A673 (cell line): ENCODE measurements around the gene FYCO1.

Experiments used
- EZH2 ChIP-seq: fragments of 200-600 bp; sonication (generic); IDR thresholded peaks from 2 replicates; pipeline ENCODE4 v1.6.1; 2017; ENCODE audit warnings: borderline replicate concordance, low read depth, mild to moderate bottlenecking, mixed read lengths, antibody characterized with exemption, low read length; ENCODE audit not compliant: poor library complexity, severe bottlenecking
- TF ChIP-seq, protein P1 (sequence below): fragments of 300-800, 200-600 bp; sonication (generic); conservative IDR thresholded peaks from 2 replicates; pipeline ENCODE4 v1.5.1; 2017; ENCODE audit warnings: low read depth, mild to moderate bottlenecking, antibody characterized with exemption, low read length, moderate library complexity, mixed read lengths

DNA sequence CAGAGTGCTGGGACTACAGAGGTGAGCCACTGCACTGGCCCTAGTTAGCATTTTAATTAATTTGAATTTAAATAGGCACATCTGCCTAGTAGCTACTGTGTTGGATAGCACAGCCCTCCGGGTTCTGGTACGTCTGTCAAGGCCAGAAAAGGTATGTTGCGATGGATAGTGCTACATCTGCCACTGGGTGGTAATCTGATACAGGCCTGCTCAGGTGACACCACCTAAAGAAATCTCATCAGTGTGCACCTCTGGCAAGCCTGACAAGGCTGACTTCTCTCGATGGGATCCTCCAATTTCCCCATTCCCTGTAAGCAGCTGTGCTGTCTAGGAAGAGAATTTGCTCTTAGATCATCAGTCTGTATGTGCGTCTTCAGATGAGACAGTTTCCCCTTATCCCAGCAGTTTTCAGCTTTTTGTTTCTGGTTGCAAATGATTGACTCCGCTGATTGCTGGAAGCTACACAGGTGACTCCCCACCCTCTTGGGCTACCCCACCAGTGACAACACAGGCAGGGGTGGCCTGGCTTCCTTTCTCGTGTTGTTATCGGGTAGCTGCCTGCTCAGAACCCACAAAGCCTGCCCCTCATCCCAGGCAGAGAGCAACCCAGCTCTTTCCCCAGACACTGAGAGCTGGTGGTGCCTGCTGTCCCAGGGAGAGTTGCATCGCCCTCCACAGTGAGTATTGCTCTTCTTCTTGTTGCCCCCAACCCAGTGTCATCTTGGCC is 109.5 kb downstream of the FYCO1 start, which contains the start of gene CCR9:
- TF ChIP-seq, protein P1, sequence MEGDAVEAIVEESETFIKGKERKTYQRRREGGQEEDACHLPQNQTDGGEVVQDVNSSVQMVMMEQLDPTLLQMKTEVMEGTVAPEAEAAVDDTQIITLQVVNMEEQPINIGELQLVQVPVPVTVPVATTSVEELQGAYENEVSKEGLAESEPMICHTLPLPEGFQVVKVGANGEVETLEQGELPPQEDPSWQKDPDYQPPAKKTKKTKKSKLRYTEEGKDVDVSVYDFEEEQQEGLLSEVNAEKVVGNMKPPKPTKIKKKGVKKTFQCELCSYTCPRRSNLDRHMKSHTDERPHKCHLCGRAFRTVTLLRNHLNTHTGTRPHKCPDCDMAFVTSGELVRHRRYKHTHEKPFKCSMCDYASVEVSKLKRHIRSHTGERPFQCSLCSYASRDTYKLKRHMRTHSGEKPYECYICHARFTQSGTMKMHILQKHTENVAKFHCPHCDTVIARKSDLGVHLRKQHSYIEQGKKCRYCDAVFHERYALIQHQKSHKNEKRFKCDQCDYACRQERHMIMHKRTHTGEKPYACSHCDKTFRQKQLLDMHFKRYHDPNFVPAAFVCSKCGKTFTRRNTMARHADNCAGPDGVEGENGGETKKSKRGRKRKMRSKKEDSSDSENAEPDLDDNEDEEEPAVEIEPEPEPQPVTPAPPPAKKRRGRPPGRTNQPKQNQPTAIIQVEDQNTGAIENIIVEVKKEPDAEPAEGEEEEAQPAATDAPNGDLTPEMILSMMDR = no peak
- TF ChIP-seq EZH2 = no peak
